ENCODE results near the gene CKS2. TPM values are rescaled to one million over a fixed set of nuclear protein-coding genes. Genes with fewer than 3 reads are reported as not detected.

Gene CKS2
- polyA plus RNA-seq, 1 donor from 2014 or later, result 48.5 TPM

- Histone ChIP-seq H3K79me2 (replicated peaks; ENCODE audit: insufficient read depth, low read length) (no peaks in the 10 kb centered on the region), H2AFZ (ENCODE audit: low read depth, low read length) (no peak overlapping the region), H4K20me1 (ENCODE audit: insufficient read depth) (no peaks in the 10 kb centered on the region), H3K4me2 (ENCODE audit: low read length) (no peak overlapping the region), H3K27ac (ENCODE audit: low read length) (no peak overlapping the region), H3K36me3 (ENCODE audit: insufficient read depth, low read length) (no peaks in the 10 kb centered on the region), H3K27me3 (ENCODE audit: insufficient read depth, low read depth, low read length) (no peaks in the 10 kb centered on the region), H3F3A (ENCODE audit: insufficient read depth, low read length, poor library complexity, severe bottlenecking) (peaks cover 5% of the 10 kb centered on the region), H3K9me3 (ENCODE audit: low read length) (no peaks in the 10 kb centered on the region), H3K9ac (ENCODE audit: low read length) (no peak overlapping the region), H3K4me3 (ENCODE audit: low read length) (no peak overlapping the region), H3K9me2 (ENCODE audit: insufficient read depth, low read length) (no peaks in the 10 kb centered on the region)
- TF ChIP-seq REST (IDR thresholded peaks at IDR 0.05; ENCODE audit: borderline replicate concordance) (no peak), EP300 (conservative IDR thresholded peaks at IDR 0.05; ENCODE audit: poor library complexity, severe bottlenecking) (no peak), RAD21 (conservative IDR thresholded peaks at IDR 0.05) (no peak), POLR2AphosphoS5 (IDR thresholded peaks at IDR 0.05) (no peak), TAF1 (IDR thresholded peaks at IDR 0.05; ENCODE audit: low read depth) (no peak), EZH2 (IDR thresholded peaks at IDR 0.05; ENCODE audit: borderline replicate concordance, insufficient read depth, low read length, poor library complexity, severe bottlenecking) (no peak), CTCF (IDR thresholded peaks at IDR 0.05; ENCODE audit: poor library complexity, severe bottlenecking) (no peak), SMC3 (conservative IDR thresholded peaks at IDR 0.05; ENCODE audit: poor library complexity) (no peak), MXI1 (conservative IDR thresholded peaks at IDR 0.05; ENCODE audit: poor library complexity, severe bottlenecking) (no peak)
Observed at GRCh38 chr9:89305868-89306267, 5.1 kb upstream of the CKS2 start.

GRCh38 chr9:89309166-89309565, 1.8 kb upstream of the CKS2 start:
- Histone ChIP-seq H3K9me3 (ENCODE audit: low read length) (no peaks in the 10 kb centered on the region), H3K27ac (ENCODE audit: low read length) (no peak overlapping the region), H3K9me2 (ENCODE audit: insufficient read depth, low read length) (no peaks in the 10 kb centered on the region), H3K36me3 (ENCODE audit: insufficient read depth, low read length) (no peaks in the 10 kb centered on the region), H4K20me1 (ENCODE audit: insufficient read depth) (no peaks in the 10 kb centered on the region), H3K27me3 (ENCODE audit: insufficient read depth, low read depth, low read length) (no peaks in the 10 kb centered on the region), H3F3A (ENCODE audit: insufficient read depth, low read length, poor library complexity, severe bottlenecking) (peaks cover 5% of the 10 kb centered on the region), H3K4me3 (ENCODE audit: low read length) (no peak overlapping the region), H3K79me2 (replicated peaks; ENCODE audit: insufficient read depth, low read length) (peaks cover 28% of the 10 kb centered on the region), H3K4me2 (ENCODE audit: low read length) (no peak overlapping the region), H2AFZ (ENCODE audit: low read depth, low read length) (no peak overlapping the region), H3K9ac (ENCODE audit: low read length) (no peak overlapping the region)
- TF ChIP-seq RAD21 (conservative IDR thresholded peaks at IDR 0.05), result no peak
- TF ChIP-seq TAF1 (IDR thresholded peaks at IDR 0.05; ENCODE audit: low read depth), result no peak
- no peak for TF ChIP-seq EZH2 (IDR thresholded peaks at IDR 0.05; ENCODE audit: borderline replicate concordance, insufficient read depth, low read length, poor library complexity, severe bottlenecking)
- TF ChIP-seq EP300 (conservative IDR thresholded peaks at IDR 0.05; ENCODE audit: poor library complexity, severe bottlenecking), result no peak
- no peak for TF ChIP-seq CTCF (IDR thresholded peaks at IDR 0.05; ENCODE audit: poor library complexity, severe bottlenecking)
